ENCODE results near the gene MTERF1. TPM values are rescaled to one million over a fixed set of nuclear protein-coding genes. Genes with fewer than 3 reads are reported as not detected.

Gene MTERF1
- total and polyA plus RNA-seq, 9 of the 15 experiments (the other 6 are each of a cell fraction or from before 2014, with no cell fraction given), result 15.7 to 49.2 (median 29.1) TPM

DNA sequence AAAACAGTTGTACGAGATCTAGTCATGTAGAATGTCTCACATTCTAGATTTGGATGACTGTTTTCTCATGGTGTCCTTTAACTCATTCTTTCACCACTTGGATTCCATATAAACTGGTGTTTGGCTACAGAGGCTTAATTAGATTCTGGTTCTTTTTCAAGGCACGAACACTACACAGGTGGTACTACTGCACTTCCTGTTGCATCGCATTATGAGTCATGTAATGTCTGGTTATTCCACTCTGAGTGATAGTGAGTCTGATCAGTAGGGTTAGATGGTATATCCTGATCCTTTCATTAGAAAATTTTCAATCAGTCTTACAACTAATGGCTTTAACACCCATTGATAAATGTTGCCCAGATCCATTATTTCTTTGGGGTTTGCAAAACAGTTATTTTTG is 49.0 kb upstream of the MTERF1 start:
- Histone ChIP-seq H3K36me3 (ENCODE audit: control insufficient read depth, insufficient read depth, low read length) (no peaks in the 10 kb centered on the region), H2AFZ (ENCODE audit: low read depth, low read length) (peak overlapping the region; percentile 32; the same call in 1 of the 2 replicates), H3K4me2 (ENCODE audit: insufficient read depth, low read length) (no peak overlapping the region), H3K27ac (ENCODE audit: extremely low read depth, low read depth, low read length) (no peak overlapping the region), H3K4me3 (no peak overlapping the region), H3K27me3 (ENCODE audit: control insufficient read depth in 2 of 2, insufficient read depth in 2 of 2, low read length in 2 of 2) (no peaks in the 10 kb centered on the region), H3K4me1 (replicated peaks in 1 of 2; ENCODE audit: control insufficient read depth in 2 of 2, insufficient read depth in 2 of 2, low read length in 2 of 2) (no peaks in the 10 kb centered on the region), H4K20me1 (replicated peaks; ENCODE audit: control insufficient read depth, insufficient read depth, low read length) (no peaks in the 10 kb centered on the region), H3K79me2 (ENCODE audit: control insufficient read depth, insufficient read depth, low read length) (no peaks in the 10 kb centered on the region), H3K9me1 (ENCODE audit: control insufficient read depth, insufficient read depth, low read length) (no peaks in the 10 kb centered on the region), H3K9me3 (replicated peaks; ENCODE audit: control insufficient read depth, insufficient read depth, low read depth, low read length) (no peaks in the 10 kb centered on the region), H3K9ac (ENCODE audit: insufficient read depth in 1 of 2, low read depth in 2 of 2, low read length in 2 of 2) (no peak overlapping the region)
- peak; percentile 71 for ATAC-seq
- POLR2A ChIA-PET, result no interaction called here
- DNase-seq (ENCODE audit: extremely low read depth in 1 of 4, low spot score in 3 of 4), result no peak
- no peak for FAIRE-seq
- no TSS peak for BruUV-seq (replicated peaks)
- in situ Hi-C loops (cut with MboI) (no loop called here), intact Hi-C loops (cut with micrococcal nuclease) (no loop called here)
- CTCF ChIA-PET (ENCODE audit: low intra/inter-chr PET ratio), result no interaction called here
- TF ChIP-seq, protein P1, sequence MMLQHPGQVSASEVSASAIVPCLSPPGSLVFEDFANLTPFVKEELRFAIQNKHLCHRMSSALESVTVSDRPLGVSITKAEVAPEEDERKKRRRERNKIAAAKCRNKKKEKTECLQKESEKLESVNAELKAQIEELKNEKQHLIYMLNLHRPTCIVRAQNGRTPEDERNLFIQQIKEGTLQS (IDR thresholded peaks at IDR 0.05), result peak; percentile 51; the same call in 1 of the 2 replicates
- TF ChIP-seq, protein P1 (CRISPR knock-in tag; conservative IDR thresholded peaks at IDR 0.05), result no peak
- peak; percentile 39; the same call in 1 of the 2 replicates for TF ChIP-seq JUND (IDR thresholded peaks at IDR 0.05; ENCODE audit: borderline replicate concordance, low read depth, low read length)
- TF ChIP-seq JUND (tag; IDR thresholded peaks at IDR 0.05; ENCODE audit: borderline replicate concordance, low read depth, low read length), result 0 out of 3 replicates have a peak, but pooled peaks have one; percentile 16
- no peak for TF ChIP-seq FOXA3 (CRISPR knock-in tag; conservative IDR thresholded peaks at IDR 0.05 in 1 of 2, IDR thresholded peaks at IDR 0.05 in 1 of 2)
- TF ChIP-seq MBD1 (CRISPR knock-in tag; IDR thresholded peaks at IDR 0.05), result no peak
- TF ChIP-seq ZNF217 (CRISPR knock-in tag; IDR thresholded peaks at IDR 0.05), result no peak
- 0 out of 2 replicates have a peak, but pooled peaks have one; percentile 12 for TF ChIP-seq ETV1 (tag; conservative IDR thresholded peaks at IDR 0.05; ENCODE audit: low read depth)
- 35% methylated on average over 3 of the region's 3 CpGs for WGBS (ENCODE audit: insufficient coverage, low coverage, missing lambda C conversion rate)

Measured in K562 (cell line).